HepG2 (cell line): ENCODE results near the gene MYH15.

Source experiments
- EP300 ChIP-seq, 3 experiments: sonication (generic) in 1 of 3; formaldehyde crosslinking in 1 of 3; IDR thresholded peaks; 2 replicates each; pipeline versions ENCODE4 v1.5.1 to v1.6.1; 2011 to 2020; ENCODE audit warnings: low read depth in 2 of 3, low read length in 2 of 3, borderline replicate concordance in 1 of 3, improper control_type of control experiment in 1 of 3, mild to moderate bottlenecking in 1 of 3, missing genetic modification reagents in 1 of 3, moderate library complexity in 1 of 3
- PHF8 ChIP-seq: sonication (generic); formaldehyde crosslinking; IDR thresholded peaks from 2 replicates; pipeline ENCODE4 v1.5.0; 2020; ENCODE audit warnings: missing genetic modification reagents
- RBM22 ChIP-seq: fragments of 200-400 bp; formaldehyde crosslinking; optimal IDR thresholded peaks from 2 replicates; pipeline ENCODE3; 2017; ENCODE audit warnings: mild to moderate bottlenecking, low read length, moderate library complexity

DNA sequence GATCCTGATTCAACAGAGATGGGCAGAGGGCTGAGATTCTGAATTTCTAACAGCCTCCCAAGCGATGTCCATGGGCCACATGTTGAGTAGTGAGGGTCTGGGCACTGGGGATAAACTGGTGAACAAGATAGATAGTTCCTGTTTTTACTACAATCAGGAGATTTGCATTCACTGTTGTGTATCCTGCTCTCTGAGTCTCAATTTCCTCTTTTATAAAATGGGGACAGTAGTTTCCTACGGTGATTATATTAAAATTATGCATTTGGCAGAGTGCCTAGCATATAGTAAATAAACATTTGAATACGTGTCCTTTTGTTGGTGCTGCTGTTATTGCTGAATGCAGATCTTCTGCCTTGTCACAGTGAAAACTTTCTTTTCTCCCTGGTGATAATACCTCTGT, 102.5 kb downstream of the MYH15 start:
- TF ChIP-seq PHF8 (CRISPR knock-in tag) (no peak), EP300 (IDR thresholded peaks at IDR 0.05; ENCODE audit: low read depth in 2 of 2, low read length in 2 of 2) (no peak), EP300 (CRISPR knock-in tag; IDR thresholded peaks at IDR 0.05; ENCODE audit: borderline replicate concordance) (no peak), RBM22 (no peak)
